Thoracic aorta (tissue), 2 donors: ENCODE measurements around the gene LRP3. TPM values are rescaled to one million over a fixed set of nuclear protein-coding genes. Genes with fewer than 3 reads are reported as not detected.
"Not testable (repeated sequence)": the region's sequence is repeated elsewhere in the genome, so short reads cannot be mapped to it uniquely, and the experiment has no call there.

Source experiments
- ATAC-seq: fragments of 150-250 bp; one replicate; pipeline ENCODE4 v1.8.0; 2017; ENCODE audit warnings: low read depth; ENCODE audit not compliant: insufficient number of reproducible peaks, low FRiP score
- DNase-seq: peaks from one replicate; pipeline ENCODE4 v3.0.0-alpha.2; 2020; ENCODE audit warnings: low spot score
- H3K27ac ChIP-seq, 2 donors: fragments of 200-600 bp; sonication (generic); 1 replicate in 1 of 2; 2 replicates in 1 of 2; pipeline ENCODE4 v1.5.1; 2016; ENCODE audit warnings: mild to moderate bottlenecking in 2 of 2, moderate library complexity in 2 of 2
- H3K27me3 ChIP-seq: fragments of 200-600 bp; sonication (generic); replicated peaks from 2 replicates; pipeline ENCODE4 v1.6.0; 2016; ENCODE audit warnings: mild to moderate bottlenecking; ENCODE audit not compliant: insufficient read depth
- H3K36me3 ChIP-seq: fragments of 200-600 bp; sonication (generic); one replicate; pipeline ENCODE4 v1.5.1; 2016
- H3K4me1 ChIP-seq, 2 donors: fragments of 200-600 bp; sonication (generic); 1 replicate in 1 of 2; 2 replicates in 1 of 2; pipeline versions ENCODE4 v1.5.1 to v1.6.0; 2016; ENCODE audit warnings: low read depth in 2 of 2, mild to moderate bottlenecking in 1 of 2; ENCODE audit not compliant: control insufficient read depth in 1 of 2
- H3K4me3 ChIP-seq: fragments of 200-600 bp; sonication (generic); 2 replicates; pipeline ENCODE4 v1.5.1; 2016; ENCODE audit warnings: mild to moderate bottlenecking
- H3K9me3 ChIP-seq: fragments of 200-600 bp; sonication (generic); 2 replicates; pipeline ENCODE4 v1.5.1; 2016
- CTCF ChIP-seq: fragments of 200-600 bp; sonication (generic); IDR thresholded peaks from one replicate; pipeline ENCODE4 v1.5.1; 2019; ENCODE audit warnings: antibody characterized with exemption
- total RNA-seq, 2 donors: library from RNA; depleted of rRNA; stranded (reverse); fragments of >200 nt; gene quantifications; one replicate each; pipeline versions ENCODE4 v1.1.0 to v1.2.3, GENCODE V29; 2016

LRP3 gene
- 10 to 100 TPM; 32.2 to 50.9 TPM for total RNA-seq

- ATAC-seq (no peak), DNase-seq (no peak)
- TF ChIP-seq CTCF: no peak
These were observed at the start of gene LRP3 for GRCh38 chr19:33193865-33194362. Gene LRP3, plus strand, starts transcription at chr19:33194330. Its CDS starts 456 bp downstream, at chr19:33194786.

GRCh38 chr19:33146209-33146608 lies 47.9 kb upstream of the LRP3 start:
- Histone ChIP-seq H3K27ac (no peak overlapping the region), H3K4me1 (no peaks in the 10 kb centered on the region), H3K36me3 (no peaks in the 10 kb centered on the region), H3K4me3 (no peak overlapping the region), H3K9me3 (no peaks in the 10 kb centered on the region), H3K27me3 (no peaks in the 10 kb centered on the region)
- ATAC-seq (no peak), DNase-seq (no peak)
- TF ChIP-seq CTCF: no peak

More at GRCh38 chr19:33193865-33194362, at the start of gene LRP3:
- no peaks in the 10 kb centered on the region for H3K9me3 ChIP-seq
- no peaks in the 10 kb centered on the region for H3K27me3 ChIP-seq
- peak within 1 kb of the TSS in 1 of 2 donors; percentile 15 for H3K27ac ChIP-seq
- H3K36me3 ChIP-seq: peaks cover 5% of the 10 kb centered on the region
- H3K4me3 ChIP-seq: peak within 1 kb of the TSS; percentile 84
- H3K4me1 ChIP-seq: peaks cover 0 to 13% of the 10 kb centered on the region in 2 donors

- no peak for DNase-seq
- H3K4me1 ChIP-seq: no peaks in the 10 kb centered on the region
- no peaks in the 10 kb centered on the region for H3K27me3 ChIP-seq
- no peaks in the 10 kb centered on the region for H3K9me3 ChIP-seq
- no peak for ATAC-seq
- no peak overlapping the region for H3K4me3 ChIP-seq
- no peak overlapping the region for H3K27ac ChIP-seq
- H3K36me3 ChIP-seq: no peaks in the 10 kb centered on the region
- TF ChIP-seq CTCF: no peak
These were observed 46.6 kb upstream of the LRP3 start for GRCh38 chr19:33147538-33147937.

GRCh38 chr19:33150852-33151518 lies 43.1 kb upstream of the LRP3 start:
- no peak for ATAC-seq

GRCh38 chr19:33152176-33152575 lies 42.0 kb upstream of the LRP3 start:
- Histone ChIP-seq H3K27ac (no peak overlapping the region), H3K4me1 (no peaks in the 10 kb centered on the region), H3K9me3 (no peaks in the 10 kb centered on the region), H3K4me3 (no peak overlapping the region), H3K36me3 (no peaks in the 10 kb centered on the region), H3K27me3 (no peaks in the 10 kb centered on the region)
- DNase-seq: no peak
- ATAC-seq: no peak
- no peak for TF ChIP-seq CTCF

More at GRCh38 chr19:33150852-33151518, 43.1 kb upstream of the LRP3 start:
- Histone ChIP-seq H3K27me3 (no peaks in the 10 kb centered on the region), H3K4me1 (no peaks in the 10 kb centered on the region), H3K4me3 (no peak overlapping the region), H3K36me3 (no peaks in the 10 kb centered on the region), H3K27ac (no peak overlapping the region), H3K9me3 (no peaks in the 10 kb centered on the region)
- no peak for TF ChIP-seq CTCF
- no peak for DNase-seq

GRCh38 chr19:33152625-33153024 lies 41.5 kb upstream of the LRP3 start:
- H3K27me3 ChIP-seq, H3K36me3 ChIP-seq, H3K4me1 ChIP-seq, H3K4me3 ChIP-seq, DNase-seq, H3K27ac ChIP-seq, ATAC-seq, H3K9me3 ChIP-seq: not testable (repeated sequence)

- DNase-seq, H3K36me3 ChIP-seq, H3K27me3 ChIP-seq, H3K4me1 ChIP-seq, ATAC-seq, H3K9me3 ChIP-seq, H3K4me3 ChIP-seq, H3K27ac ChIP-seq: not testable (repeated sequence)
These were observed 39.8 kb upstream of the LRP3 start for GRCh38 chr19:33154313-33154712.
